GM19438 (cell line): ENCODE results near the gene TMEM25.
"Not testable (repeated sequence)": the region's sequence is repeated elsewhere in the genome, so short reads cannot be mapped to it uniquely, and the experiment has no call there.

ENCODE experiments used
- ATAC-seq: cut with Tn5 transposase; IDR thresholded peaks from one replicate; pipeline ENCODE4 v1.9.1; 2021; ENCODE audit warnings: low read depth; ENCODE audit not compliant: unreplicated experiment

TMEM25 gene

GRCh38 chr11:118531597-118532084, 649 bp downstream of the TMEM25 start:
- peak; percentile 8 for ATAC-seq

GRCh38 chr11:118532091-118532490, 1.1 kb downstream of the TMEM25 start:
- ATAC-seq, result no peak

- ATAC-seq, result no peak
Measured at GRCh38 chr11:118532852-118533768, 2.1 kb downstream of the TMEM25 start.

- ATAC-seq, result no peak
Measured at GRCh38 chr11:118533769-118534729, 3.1 kb downstream of the TMEM25 start.

GRCh38 chr11:118535261-118535660, 4.3 kb downstream of the TMEM25 start:
- ATAC-seq, result no peak

GRCh38 chr11:118536726-118537125, 5.7 kb downstream of the TMEM25 start:
- ATAC-seq, result no peak

- no peak for ATAC-seq
Measured at GRCh38 chr11:118537409-118537980, 6.5 kb downstream of the TMEM25 start.

- no peak for ATAC-seq
Measured at GRCh38 chr11:118544010-118544646, 13.1 kb downstream of the TMEM25 start.

GRCh38 chr11:118544647-118545010, 13.6 kb downstream of the TMEM25 start:
- ATAC-seq, result no peak

- no peak for ATAC-seq
Measured at GRCh38 chr11:118545533-118545932, 14.5 kb downstream of the TMEM25 start.

- no peak for ATAC-seq
Measured at GRCh38 chr11:118547132-118547531, 16.1 kb downstream of the TMEM25 start.

GRCh38 chr11:118552341-118552740, 21.3 kb downstream of the TMEM25 start:
- ATAC-seq, result no peak

GRCh38 chr11:118560806-118561205, 29.8 kb downstream of the TMEM25 start:
- no peak for ATAC-seq

GRCh38 chr11:118565051-118565450, 34.1 kb downstream of the TMEM25 start:
- ATAC-seq, result no peak

- no peak for ATAC-seq
Measured at GRCh38 chr11:118569670-118570069, 38.7 kb downstream of the TMEM25 start.

GRCh38 chr11:118570787-118571186, 39.8 kb downstream of the TMEM25 start:
- ATAC-seq, result no peak

- not testable (repeated sequence) for ATAC-seq
Measured at GRCh38 chr11:118571701-118572060, 40.7 kb downstream of the TMEM25 start.

GRCh38 chr11:118572061-118572980, 41.3 kb downstream of the TMEM25 start, which contains the start of gene ARCN1:
ARCN1 (plus strand) TSS chr11:118572409; CDS start chr11:118572548, 139 bp downstream.
- peak; percentile 53 for ATAC-seq

GRCh38 chr11:118572981-118573550, 42.1 kb downstream of the TMEM25 start:
- ATAC-seq, result peak; percentile 25
